MCF 10A (cell line): Measurements from ENCODE around the gene SERPINA12. TPM values are rescaled to one million over a fixed set of nuclear protein-coding genes. Genes with fewer than 3 reads are reported as not detected.
A peak's percentile ranks its signal among the peaks of the same experiment; 100 is the strongest.

Source experiments
- BruUV-seq: library from RNA; stranded (reverse); fragments of 400-500 nt; replicated peaks from 2 replicates; lab custom pipeline; 2021; lab: Mats Ljungman, UMichigan
- CTCF ChIA-PET: fragments of 300-600 bp; sonication (Branson Sonifier 250); formaldehyde crosslinking; extraction: SDS; loops from one replicate; lab custom pipeline; 2021; ENCODE audit warnings: antibody characterized with exemption, inconsistent platforms; lab: Yijun Ruan, JAX
- POLR2A ChIA-PET: fragments of 300-600, 350-650 bp; sonication (Branson Sonifier 250); formaldehyde crosslinking; extraction: SDS; loops from one replicate; lab custom pipeline; 2020; ENCODE audit warnings: antibody characterized with exemption, inconsistent platforms; lab: Yijun Ruan, JAX
- DNase-seq: peaks from one replicate; pipeline ENCODE4 v3.0.0-alpha.2; 2018; ENCODE audit not compliant: unreplicated experiment
- H3K27ac Mint-ChIP-seq: one replicate; pipeline ENCODE4 v1.8.0; 2022; ENCODE audit warnings: mild to moderate bottlenecking, low read depth, mixed read lengths; ENCODE audit not compliant: unreplicated experiment
- H3K27me3 Mint-ChIP-seq: one replicate; pipeline ENCODE4 v1.8.0; 2022; ENCODE audit warnings: mixed read lengths; ENCODE audit not compliant: insufficient read depth, unreplicated experiment
- H3K36me3 Mint-ChIP-seq: one replicate; pipeline ENCODE4 v1.8.0; 2022; ENCODE audit warnings: mild to moderate bottlenecking, moderate library complexity, mixed read lengths; ENCODE audit not compliant: insufficient read depth, unreplicated experiment
- H3K4me1 Mint-ChIP-seq: one replicate; pipeline ENCODE4 v1.8.0; 2022; ENCODE audit warnings: mixed read lengths; ENCODE audit not compliant: insufficient read depth, unreplicated experiment
- H3K4me3 Mint-ChIP-seq: one replicate; pipeline ENCODE4 v1.8.0; 2022; ENCODE audit warnings: mild to moderate bottlenecking, moderate library complexity, mixed read lengths; ENCODE audit not compliant: unreplicated experiment
- H3K9me3 Mint-ChIP-seq: one replicate; pipeline ENCODE4 v1.8.0; 2022; ENCODE audit warnings: mixed read lengths; ENCODE audit not compliant: unreplicated experiment
- intact Hi-C: fragments of 100-400 bp; cut with micrococcal nuclease; formaldehyde crosslinking; loops from 2 replicates; pipeline ENCODE4 v1.14.1; 2022
- total RNA-seq: library from RNA; stranded (reverse); gene quantifications from 2 replicates; pipeline ENCODE4 v1.2.3, GENCODE V29; 2022
- TF ChIP-seq, protein P1 (sequence below): fragments of 200-600 bp; IDR thresholded peaks from one replicate; pipeline ENCODE4 v1.8.0; 2022; ENCODE audit warnings: antibody characterized with exemption, mild to moderate bottlenecking; ENCODE audit not compliant: unreplicated experiment

Gene SERPINA12
- total RNA-seq, 1 experiment from 2014 or later: not detected

- DNase-seq: no peak
- Mint-ChIP-seq H3K4me3 (no peak overlapping the region), H3K27me3 (no peaks in the 10 kb centered on the region), H3K4me1 (peaks cover 9% of the 10 kb centered on the region), H3K9me3 (no peaks in the 10 kb centered on the region), H3K36me3 (no peaks in the 10 kb centered on the region), H3K27ac (no peak overlapping the region)
- TF ChIP-seq, protein P1, sequence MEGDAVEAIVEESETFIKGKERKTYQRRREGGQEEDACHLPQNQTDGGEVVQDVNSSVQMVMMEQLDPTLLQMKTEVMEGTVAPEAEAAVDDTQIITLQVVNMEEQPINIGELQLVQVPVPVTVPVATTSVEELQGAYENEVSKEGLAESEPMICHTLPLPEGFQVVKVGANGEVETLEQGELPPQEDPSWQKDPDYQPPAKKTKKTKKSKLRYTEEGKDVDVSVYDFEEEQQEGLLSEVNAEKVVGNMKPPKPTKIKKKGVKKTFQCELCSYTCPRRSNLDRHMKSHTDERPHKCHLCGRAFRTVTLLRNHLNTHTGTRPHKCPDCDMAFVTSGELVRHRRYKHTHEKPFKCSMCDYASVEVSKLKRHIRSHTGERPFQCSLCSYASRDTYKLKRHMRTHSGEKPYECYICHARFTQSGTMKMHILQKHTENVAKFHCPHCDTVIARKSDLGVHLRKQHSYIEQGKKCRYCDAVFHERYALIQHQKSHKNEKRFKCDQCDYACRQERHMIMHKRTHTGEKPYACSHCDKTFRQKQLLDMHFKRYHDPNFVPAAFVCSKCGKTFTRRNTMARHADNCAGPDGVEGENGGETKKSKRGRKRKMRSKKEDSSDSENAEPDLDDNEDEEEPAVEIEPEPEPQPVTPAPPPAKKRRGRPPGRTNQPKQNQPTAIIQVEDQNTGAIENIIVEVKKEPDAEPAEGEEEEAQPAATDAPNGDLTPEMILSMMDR: no peak
- intact Hi-C loops: loop anchor here (5.0 kb wide), 1 partner anchor 106 kb away; no protein-coding TSS in a partner anchor
- ChIA-PET POLR2A (interaction anchor here (0.6 kb wide), 1 partner anchor 920 kb away, joined by 3 read pairs; no protein-coding TSS in a partner anchor), CTCF (interaction anchor here (5.2 kb wide), 1 partner anchor 11 kb away, joined by 37 read pairs; no protein-coding TSS in a partner anchor)
- no TSS peak for BruUV-seq
Measured at GRCh38 chr14:94538070-94538740, 28.9 kb upstream of the SERPINA12 start.

GRCh38 chr14:94536836-94537235, 27.6 kb upstream of the SERPINA12 start:
- ChIA-PET POLR2A (no interaction called here), CTCF (interaction anchor here (0.7 to 5.2 kb wide), 2 partner anchors 13 to 1004 kb away, joined by 5 to 37 read pairs; no protein-coding TSS in a partner anchor)
- H3K9me3 Mint-ChIP-seq: no peaks in the 10 kb centered on the region
- BruUV-seq: no TSS peak
- no peak overlapping the region for H3K4me3 Mint-ChIP-seq
- intact Hi-C loops: loop anchor here (5.0 kb wide), 1 partner anchor 105 kb away; no protein-coding TSS in a partner anchor
- H3K27ac Mint-ChIP-seq: no peak overlapping the region
- H3K27me3 Mint-ChIP-seq: no peaks in the 10 kb centered on the region
- TF ChIP-seq, protein P1: no peak
- peak; percentile 58 for DNase-seq
- peaks cover 2% of the 10 kb centered on the region for H3K4me1 Mint-ChIP-seq
- H3K36me3 Mint-ChIP-seq: no peaks in the 10 kb centered on the region

DNA sequence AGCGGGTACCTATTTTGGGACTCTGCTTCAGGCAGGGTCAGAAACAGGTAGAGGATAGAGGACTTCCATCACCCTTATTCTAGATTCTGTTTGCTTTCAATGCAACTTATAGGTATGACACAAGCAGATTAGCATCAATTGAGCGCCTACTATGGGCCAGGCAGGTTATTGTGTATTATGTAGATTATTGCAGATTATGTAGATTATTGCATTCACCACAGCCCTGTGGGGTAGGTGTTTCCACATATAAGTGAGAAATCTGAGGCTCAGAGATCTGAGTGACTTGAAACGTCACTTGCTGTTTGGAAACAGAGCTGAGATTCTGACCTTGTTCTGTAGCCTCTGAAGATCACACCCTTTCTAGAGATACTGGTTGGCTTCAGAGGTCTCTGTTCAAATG, 26.2 kb upstream of the SERPINA12 start:
- no peak for DNase-seq
- BruUV-seq: no TSS peak
- CTCF ChIA-PET: interaction anchor here (0.8 kb wide), 1 partner anchor 14 kb away, joined by 3 read pairs; no protein-coding TSS in a partner anchor
- Mint-ChIP-seq H3K27ac (no peak overlapping the region), H3K4me1 (no peaks in the 10 kb centered on the region), H3K27me3 (no peaks in the 10 kb centered on the region), H3K4me3 (no peak overlapping the region), H3K36me3 (no peaks in the 10 kb centered on the region), H3K9me3 (no peaks in the 10 kb centered on the region)
- POLR2A ChIA-PET: no interaction called here
- TF ChIP-seq, protein P1: no peak
- intact Hi-C loops: loop anchor here (5.0 kb wide), 1 partner anchor 103 kb away; no protein-coding TSS in a partner anchor

GRCh38 chr14:94532447-94532846, 23.2 kb upstream of the SERPINA12 start:
- intact Hi-C loops: no loop called here
- TF ChIP-seq, protein P1: no peak
- no peaks in the 10 kb centered on the region for H3K36me3 Mint-ChIP-seq
- ChIA-PET CTCF (interaction anchor here (3.9 kb wide), 1 partner anchor 17 kb away, joined by 21 read pairs; no protein-coding TSS in a partner anchor), POLR2A (interaction anchor here (0.6 to 1.1 kb wide), 3 partner anchors 11 to 905 kb away, joined by 3 read pairs; no protein-coding TSS in a partner anchor)
- peaks cover 19% of the 10 kb centered on the region for H3K27me3 Mint-ChIP-seq
- BruUV-seq: no TSS peak
- no peak overlapping the region for H3K27ac Mint-ChIP-seq
- DNase-seq: no peak
- no peaks in the 10 kb centered on the region for H3K9me3 Mint-ChIP-seq
- H3K4me3 Mint-ChIP-seq: no peak overlapping the region
- no peaks in the 10 kb centered on the region for H3K4me1 Mint-ChIP-seq
